Bronchial epithelial cell (primary cell): ENCODE measurements around the gene COX8A. TPM values are rescaled to one million over a fixed set of nuclear protein-coding genes. Genes with fewer than 3 reads are reported as not detected.

Experiments used
- DNase-seq: peaks from one replicate; pipeline ENCODE4 v3.0.0-alpha.2; 2010; ENCODE audit warnings: low read depth
- FAIRE-seq: peaks from 2 replicates; lab custom pipeline; 2011; peaks lifted over from hg19 to GRCh38; lab: Jason Lieb, UNC
- H3K27me3 ChIP-seq: 2 replicates; pipeline ENCODE4 v1.5.1; 2011; ENCODE audit warnings: low read length; ENCODE audit not compliant: control insufficient read depth, insufficient read depth
- H3K36me3 ChIP-seq: 2 replicates; pipeline ENCODE4 v1.5.1; 2011; ENCODE audit warnings: low read length; ENCODE audit not compliant: control insufficient read depth, insufficient read depth
- H3K4me3 ChIP-seq: 2 replicates; pipeline ENCODE4 v1.5.1; 2011; ENCODE audit warnings: mild to moderate bottlenecking, low read depth, low read length, control low read depth
- total RNA-seq: library from RNA; depleted of rRNA; stranded (reverse); fragments of >200 nt; gene quantifications from 2 replicates; pipeline ENCODE4 v1.2.1, GENCODE V29; 2014
- TF ChIP-seq, protein P1 (sequence below): IDR thresholded peaks from 2 replicates; pipeline ENCODE4 v1.5.1; 2011; ENCODE audit warnings: mild to moderate bottlenecking, moderate library complexity, low read length, control low read depth, inconsistent platforms; ENCODE audit not compliant: insufficient read depth, severe bottlenecking

The COX8A gene
- total RNA-seq, 1 donor from 2014 or later, result 266 TPM

GRCh38 chr11:64010783-64011182, 36.4 kb downstream of the COX8A start:
- FAIRE-seq, result no peak
- Histone ChIP-seq H3K27me3 (peaks cover 6% of the 10 kb centered on the region), H3K36me3 (no peaks in the 10 kb centered on the region), H3K4me3 (no peak overlapping the region)
- TF ChIP-seq, protein P1, sequence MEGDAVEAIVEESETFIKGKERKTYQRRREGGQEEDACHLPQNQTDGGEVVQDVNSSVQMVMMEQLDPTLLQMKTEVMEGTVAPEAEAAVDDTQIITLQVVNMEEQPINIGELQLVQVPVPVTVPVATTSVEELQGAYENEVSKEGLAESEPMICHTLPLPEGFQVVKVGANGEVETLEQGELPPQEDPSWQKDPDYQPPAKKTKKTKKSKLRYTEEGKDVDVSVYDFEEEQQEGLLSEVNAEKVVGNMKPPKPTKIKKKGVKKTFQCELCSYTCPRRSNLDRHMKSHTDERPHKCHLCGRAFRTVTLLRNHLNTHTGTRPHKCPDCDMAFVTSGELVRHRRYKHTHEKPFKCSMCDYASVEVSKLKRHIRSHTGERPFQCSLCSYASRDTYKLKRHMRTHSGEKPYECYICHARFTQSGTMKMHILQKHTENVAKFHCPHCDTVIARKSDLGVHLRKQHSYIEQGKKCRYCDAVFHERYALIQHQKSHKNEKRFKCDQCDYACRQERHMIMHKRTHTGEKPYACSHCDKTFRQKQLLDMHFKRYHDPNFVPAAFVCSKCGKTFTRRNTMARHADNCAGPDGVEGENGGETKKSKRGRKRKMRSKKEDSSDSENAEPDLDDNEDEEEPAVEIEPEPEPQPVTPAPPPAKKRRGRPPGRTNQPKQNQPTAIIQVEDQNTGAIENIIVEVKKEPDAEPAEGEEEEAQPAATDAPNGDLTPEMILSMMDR, result no peak
- DNase-seq, result no peak

DNA sequence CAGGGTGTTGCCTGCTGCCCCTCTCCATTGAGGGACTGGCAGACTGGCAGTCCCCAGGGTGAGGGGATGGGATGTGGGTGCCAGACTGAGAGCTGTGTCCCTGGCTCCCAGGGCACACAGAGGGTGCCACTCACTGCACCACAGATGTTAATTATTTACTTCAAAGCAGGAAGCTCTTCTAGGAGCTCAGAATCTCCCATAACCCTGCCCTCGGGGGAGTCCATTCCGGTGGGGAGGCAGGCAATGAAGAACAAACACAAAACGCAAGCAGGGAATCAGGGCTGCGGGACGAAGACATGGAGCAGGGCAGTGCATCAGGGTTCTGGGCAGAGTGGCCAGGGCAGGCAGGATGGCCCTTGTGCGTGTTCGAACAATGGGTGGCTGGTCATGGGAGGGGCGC, 37.0 kb downstream of the COX8A start:
- TF ChIP-seq, protein P1, result no peak
- DNase-seq (no peak), FAIRE-seq (no peak)
- Histone ChIP-seq H3K4me3 (no peak overlapping the region), H3K36me3 (no peaks in the 10 kb centered on the region), H3K27me3 (peaks cover 2% of the 10 kb centered on the region)

DNA sequence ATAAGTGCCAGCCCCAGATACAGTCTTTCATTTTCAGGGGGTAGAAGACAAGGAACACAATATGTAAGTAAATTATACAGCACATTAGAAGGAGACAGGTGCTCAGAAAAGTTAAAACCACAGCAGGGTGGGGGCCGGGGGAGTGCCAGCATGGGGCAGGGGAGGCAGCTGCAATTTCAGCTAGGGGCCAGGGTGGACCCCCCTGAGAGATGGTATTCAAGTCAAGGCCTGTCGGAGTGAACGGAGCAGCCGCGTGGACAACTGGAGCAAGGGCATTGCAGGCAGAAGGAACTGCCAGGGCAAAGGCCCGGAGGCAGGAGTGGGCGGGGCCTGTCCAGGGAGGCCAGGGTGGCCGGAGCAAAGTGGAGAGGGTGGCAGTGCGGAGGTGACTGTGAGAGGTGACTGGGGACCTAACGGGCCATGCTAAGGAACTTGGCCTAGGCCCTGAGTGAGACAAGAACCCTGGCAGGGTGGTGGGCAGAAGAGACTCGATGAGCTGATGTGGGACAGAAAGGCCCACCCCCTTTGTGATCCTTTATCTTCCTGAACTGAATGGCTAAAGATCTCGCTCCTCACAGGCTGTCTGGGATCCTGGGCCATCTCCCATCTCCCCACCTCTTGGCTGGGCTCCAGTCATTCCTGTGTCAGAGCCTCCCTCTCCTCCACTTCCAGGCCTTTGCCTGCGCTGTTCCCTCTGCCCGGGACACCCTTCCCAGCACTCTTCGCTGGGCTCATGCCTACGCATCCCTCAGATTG, 38.9 kb downstream of the COX8A start:
- H3K36me3 ChIP-seq, result no peaks in the 10 kb centered on the region
- peaks cover 2% of the 10 kb centered on the region for H3K27me3 ChIP-seq
- FAIRE-seq (peak; percentile 62), DNase-seq (no peak)
- no peak overlapping the region for H3K4me3 ChIP-seq
- TF ChIP-seq, protein P1, result no peak

GRCh38 chr11:64014356-64014755, 39.9 kb downstream of the COX8A start:
- TF ChIP-seq, protein P1, result no peak
- FAIRE-seq, result no peak
- Histone ChIP-seq H3K27me3 (peaks cover 4% of the 10 kb centered on the region), H3K36me3 (no peaks in the 10 kb centered on the region), H3K4me3 (no peak overlapping the region)
- DNase-seq, result no peak

GRCh38 chr11:64015510-64015909, 41.1 kb downstream of the COX8A start:
- no peak for FAIRE-seq
- H3K27me3 ChIP-seq, result peaks cover 4% of the 10 kb centered on the region

More at GRCh38 chr11:64015510-64015909, 41.1 kb downstream of the COX8A start:
- Histone ChIP-seq H3K4me3 (no peak overlapping the region), H3K36me3 (no peaks in the 10 kb centered on the region)
- TF ChIP-seq, protein P1, result no peak
- DNase-seq, result no peak
